Measurements from ENCODE around the gene PISD.

The PISD gene

DNA sequence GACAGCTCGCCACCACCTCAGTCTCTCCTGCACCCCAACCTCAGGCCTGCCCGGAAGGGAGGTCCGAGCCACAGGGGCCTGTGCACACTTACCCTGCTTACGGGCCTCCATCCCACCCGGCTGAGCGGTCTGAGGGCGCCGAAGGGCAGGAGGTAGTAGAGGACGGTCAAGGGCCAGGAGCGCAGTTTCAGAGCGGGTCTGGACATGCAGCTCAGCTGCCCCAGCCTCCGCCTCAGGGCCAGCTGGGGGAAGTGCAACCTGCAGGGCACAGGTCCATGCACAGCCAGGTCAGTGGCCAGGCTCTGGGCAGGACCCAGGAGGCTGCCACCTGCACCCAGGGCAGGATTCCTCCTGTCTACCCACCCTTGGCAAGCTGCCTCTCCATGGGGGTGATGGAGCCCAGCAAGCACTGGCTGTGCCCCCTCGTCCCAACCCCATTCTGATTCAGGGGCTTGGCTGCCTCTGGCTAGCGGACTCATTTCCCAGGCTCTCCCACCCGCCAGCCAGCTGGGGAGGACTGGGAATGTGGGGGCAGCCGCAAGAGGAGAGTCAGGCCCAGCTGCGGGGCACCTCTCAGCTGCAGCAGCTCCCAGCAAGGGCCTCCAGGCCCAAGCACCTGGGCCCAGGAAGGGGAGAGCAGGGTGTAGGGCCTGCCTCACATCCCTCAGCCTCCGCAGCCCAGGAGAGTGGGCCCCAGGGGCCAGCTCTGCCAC, 38.3 kb downstream of the PISD start:
- no peak overlapping the region for H3K4me3 ChIP-seq (replicated peaks; ENCODE audit: low read depth, low read length)
- no peak for DNase-seq (ENCODE audit: extremely low read depth, low read depth)
- no peak for TF ChIP-seq CTCF (IDR thresholded peaks at IDR 0.05; ENCODE audit: low read depth, low read length, missing control alignments)

DNA sequence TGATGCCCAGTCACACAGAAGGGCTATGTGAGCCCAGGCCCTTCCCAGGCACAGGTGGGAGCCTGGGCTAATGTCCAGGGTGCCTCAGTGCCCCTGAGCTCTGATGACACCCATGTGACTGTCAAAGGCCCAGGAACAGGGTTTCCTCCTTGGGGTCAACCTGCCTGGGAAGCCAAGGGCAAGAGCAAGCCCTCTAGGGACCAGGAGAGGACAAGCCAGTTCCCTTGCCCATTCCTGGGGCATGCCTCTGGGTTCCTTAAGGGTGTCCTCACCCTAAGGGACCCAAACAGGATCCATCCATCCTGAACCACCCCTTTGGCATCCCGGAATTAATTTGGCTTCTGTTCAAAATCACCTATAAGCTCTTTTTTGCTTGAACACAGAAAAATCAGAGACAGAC, 39.0 kb downstream of the PISD start:
- no peak for TF ChIP-seq CTCF (IDR thresholded peaks at IDR 0.05; ENCODE audit: low read depth, low read length, missing control alignments)
- no peak overlapping the region for H3K4me3 ChIP-seq (replicated peaks; ENCODE audit: low read depth, low read length)
- DNase-seq (ENCODE audit: extremely low read depth, low read depth): no peak

DNA sequence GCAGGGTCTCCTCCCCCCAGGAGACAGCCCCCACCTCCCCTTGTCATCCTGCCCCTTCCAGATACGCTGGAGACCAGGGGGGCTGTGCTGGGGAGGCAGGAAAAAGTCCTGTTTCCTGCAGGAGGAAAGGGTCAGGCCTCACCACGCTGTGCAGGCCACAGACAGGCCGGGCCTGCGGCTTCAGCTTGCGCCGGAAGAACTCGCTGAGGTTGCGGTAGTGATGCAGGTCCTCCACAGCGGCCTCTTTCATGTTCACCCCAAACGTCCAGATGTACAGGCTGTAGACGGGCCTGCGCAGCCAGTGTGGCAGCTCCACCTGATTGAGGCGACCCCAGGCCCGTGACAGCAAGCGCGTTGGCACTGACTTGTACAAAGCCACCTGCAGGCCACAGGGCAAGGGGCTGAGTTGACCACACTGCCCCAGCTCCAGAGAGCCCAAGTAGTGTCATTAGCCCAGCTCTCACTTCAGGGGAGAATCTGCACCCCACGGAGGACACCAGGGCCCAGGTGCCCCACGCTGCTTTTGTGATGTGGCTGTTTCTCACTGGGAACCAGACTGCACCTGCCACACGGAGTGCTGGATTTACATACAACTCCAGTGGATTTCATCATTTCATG, 40.4 kb downstream of the PISD start:
- no peak for TF ChIP-seq CTCF (IDR thresholded peaks at IDR 0.05; ENCODE audit: low read depth, low read length, missing control alignments)
- H3K4me3 ChIP-seq (replicated peaks; ENCODE audit: low read depth, low read length): no peak overlapping the region
- DNase-seq (ENCODE audit: extremely low read depth, low read depth): no peak

DNA sequence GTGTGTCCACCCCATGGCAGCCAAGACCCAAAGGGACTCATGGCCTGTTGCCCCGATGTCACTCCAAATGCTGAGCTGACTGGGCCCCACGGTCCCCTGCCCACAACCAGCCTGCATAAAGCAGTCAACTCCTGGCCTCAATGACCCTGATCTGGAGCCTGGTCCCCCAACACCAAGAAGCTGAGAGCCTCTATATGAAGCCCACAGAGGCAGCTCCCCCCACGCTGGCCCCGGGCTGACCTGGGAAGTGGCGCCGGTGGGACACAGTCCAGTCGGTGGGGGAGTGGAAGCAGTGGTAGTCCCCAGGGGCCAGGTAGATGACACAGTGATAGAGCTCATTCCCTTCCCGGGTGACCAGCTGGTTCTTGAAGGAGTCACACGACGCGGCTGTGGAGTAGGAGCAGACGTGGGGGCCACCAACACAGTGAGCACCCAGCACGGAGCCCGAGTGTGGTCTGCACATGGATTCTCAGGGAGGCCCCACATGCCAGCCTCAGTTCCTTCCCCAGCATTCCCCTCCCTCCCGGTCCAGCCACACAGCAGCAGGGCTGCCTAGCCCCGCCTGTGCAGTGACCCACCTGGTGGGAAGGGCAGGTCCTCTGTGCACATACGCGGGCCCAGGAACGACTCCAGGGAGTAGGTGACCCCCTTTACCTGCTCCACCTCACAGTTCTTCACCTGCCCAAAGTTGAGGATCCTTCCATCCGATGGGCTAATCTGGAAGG, 41.1 kb downstream of the PISD start:
- DNase-seq (ENCODE audit: extremely low read depth, low read depth): no peak
- no peak overlapping the region for H3K4me3 ChIP-seq (replicated peaks; ENCODE audit: low read depth, low read length)
- no peak for TF ChIP-seq CTCF (IDR thresholded peaks at IDR 0.05; ENCODE audit: low read depth, low read length, missing control alignments)

GRCh38 chr22:31619611-31620300, 42.3 kb downstream of the PISD start:
- DNase-seq (ENCODE audit: extremely low read depth, low read depth): no peak
- H3K4me3 ChIP-seq (replicated peaks; ENCODE audit: low read depth, low read length): no peak overlapping the region
- no peak for TF ChIP-seq CTCF (IDR thresholded peaks at IDR 0.05; ENCODE audit: low read depth, low read length, missing control alignments)

GRCh38 chr22:31618471-31619176, 43.4 kb downstream of the PISD start:
- DNase-seq (ENCODE audit: extremely low read depth, low read depth): no peak
- no peak for TF ChIP-seq CTCF (IDR thresholded peaks at IDR 0.05; ENCODE audit: low read depth, low read length, missing control alignments)
- no peak overlapping the region for H3K4me3 ChIP-seq (replicated peaks; ENCODE audit: low read depth, low read length)

Data from HFF-Myc (cell line).